Endothelial cell of umbilical vein (primary cell): ENCODE measurements around the gene CNEP1R1. TPM values are rescaled to one million over a fixed set of nuclear protein-coding genes. Genes with fewer than 3 reads are reported as not detected.

Experiments used
- BruUV-seq: library from RNA; stranded (reverse); fragments of 400-500 nt; replicated peaks from 2 replicates; lab custom pipeline; 2021; lab: Mats Ljungman, UMichigan
- CTCF ChIA-PET: fragments of 300-600, 350-600 bp; sonication (Branson Sonifier 250); formaldehyde crosslinking; loops from one replicate; lab custom pipeline; 2021; ENCODE audit warnings: antibody characterized with exemption, inconsistent platforms; lab: Charles Lee
- POLR2A ChIA-PET: fragments of 300-600, 350-600 bp; sonication (Branson Sonifier 250); formaldehyde crosslinking; loops from one replicate; lab custom pipeline; 2021; ENCODE audit warnings: antibody characterized with exemption, inconsistent platforms; lab: Charles Lee
- DNase-seq: peaks from one replicate; pipeline ENCODE4 v3.0.0-alpha.2; 2011; ENCODE audit warnings: low read depth, low spot score
- FAIRE-seq: peaks from 2 replicates; lab custom pipeline; 2011; peaks lifted over from hg19 to GRCh38; lab: Jason Lieb, UNC
- H2AFZ ChIP-seq: 2 replicates; pipeline ENCODE4 v1.6.0; 2012; ENCODE audit warnings: low read depth, low read length, control low read depth, inconsistent platforms
- H3K27ac ChIP-seq: 2 replicates; pipeline ENCODE4 v1.5.1; 2011; ENCODE audit warnings: low read depth, mild to moderate bottlenecking, control low read depth, low read length, moderate library complexity; ENCODE audit not compliant: insufficient read depth
- H3K27me3 ChIP-seq, 2 experiments: 2 replicates each; pipeline versions ENCODE4 v1.6.0 to v1.6.1; 2011; ENCODE audit warnings: low read length in 2 of 2, mixed read lengths in 1 of 2; ENCODE audit not compliant: control insufficient read depth in 2 of 2, insufficient read depth in 2 of 2
- H3K36me3 ChIP-seq, 2 experiments: 2 replicates in 1 of 2; 3 replicates in 1 of 2; pipeline ENCODE4 v1.5.1; 2011; ENCODE audit warnings: low read length in 2 of 2, mild to moderate bottlenecking in 1 of 2, moderate library complexity in 1 of 2; ENCODE audit not compliant: control insufficient read depth in 2 of 2, insufficient read depth in 2 of 2; ENCODE audit errors: extremely low read depth in 1 of 2
- H3K4me1 ChIP-seq: 3 replicates; pipeline ENCODE4 v1.5.1; 2011; ENCODE audit warnings: mild to moderate bottlenecking, low read length; ENCODE audit not compliant: control insufficient read depth, insufficient read depth; ENCODE audit errors: extremely low read depth
- H3K4me2 ChIP-seq: 2 replicates; pipeline ENCODE4 v1.6.1; 2011; ENCODE audit warnings: low read length, control low read depth, mixed read lengths; ENCODE audit not compliant: insufficient read depth
- H3K4me3 ChIP-seq, 3 experiments: fragments of 200-600 bp in 1 of 3; sonication (generic), shearing (Covaris generic) in 1 of 3; replicated peaks in 1 of 3; 2 replicates each; pipeline ENCODE4 v1.5.1; 2011 to 2016; ENCODE audit warnings: control low read depth in 3 of 3, low read length in 3 of 3, mild to moderate bottlenecking in 2 of 3, inconsistent platforms in 1 of 3, low read depth in 1 of 3, moderate library complexity in 1 of 3; ENCODE audit not compliant: insufficient read depth in 1 of 3
- H3K79me2 ChIP-seq: 2 replicates; pipeline ENCODE4 v1.6.0; 2012; ENCODE audit warnings: low read length, inconsistent platforms; ENCODE audit not compliant: control insufficient read depth, insufficient read depth
- H3K9ac ChIP-seq: replicated peaks from 2 replicates; pipeline ENCODE3; 2011; ENCODE audit warnings: low read length, control low read depth; ENCODE audit not compliant: insufficient read depth; ENCODE audit errors: extremely low read depth
- H3K9me1 ChIP-seq: replicated peaks from 3 replicates; pipeline ENCODE4 v1.6.0; 2011; ENCODE audit warnings: mild to moderate bottlenecking, low read length; ENCODE audit not compliant: control insufficient read depth, insufficient read depth; ENCODE audit errors: extremely low read depth
- H3K9me3 ChIP-seq: replicated peaks from 2 replicates; pipeline ENCODE4 v1.5.1; 2012; ENCODE audit warnings: low read length, inconsistent platforms; ENCODE audit not compliant: control insufficient read depth, insufficient read depth
- H4K20me1 ChIP-seq: replicated peaks from 2 replicates; pipeline ENCODE3; 2011; ENCODE audit warnings: mild to moderate bottlenecking, low read length; ENCODE audit not compliant: control insufficient read depth, insufficient read depth; ENCODE audit errors: extremely low read depth
- EZH2 ChIP-seq: IDR thresholded peaks from 2 replicates; pipeline ENCODE4 v1.6.1; 2012; ENCODE audit warnings: borderline replicate concordance, low read depth, mild to moderate bottlenecking, moderate library complexity, low read length, inconsistent platforms; ENCODE audit not compliant: severe bottlenecking
- FOS ChIP-seq: IDR thresholded peaks from 2 replicates; pipeline ENCODE4 v1.6.1; 2011; ENCODE audit warnings: mild to moderate bottlenecking, low read length, moderate library complexity, borderline replicate concordance; ENCODE audit not compliant: insufficient read depth
- GATA2 ChIP-seq: IDR thresholded peaks from 2 replicates; pipeline ENCODE4 v1.7.0; 2011; ENCODE audit warnings: low read depth, mild to moderate bottlenecking, moderate library complexity, mixed read lengths, low read length; ENCODE audit not compliant: insufficient read length, insufficient read depth
- JUN ChIP-seq: IDR thresholded peaks from 2 replicates; pipeline ENCODE4 v1.6.1; 2011; ENCODE audit warnings: borderline replicate concordance, low read depth; ENCODE audit not compliant: insufficient read length, insufficient read depth
- MYC ChIP-seq: IDR thresholded peaks from one replicate; pipeline ENCODE4 v1.6.1; 2011; ENCODE audit warnings: mild to moderate bottlenecking, low read depth, low read length
- POLR2A ChIP-seq: IDR thresholded peaks from 2 replicates; pipeline ENCODE4 v1.6.1; 2012; ENCODE audit warnings: low read depth, mild to moderate bottlenecking, control low read depth, low read length
- POLR2AphosphoS5 ChIP-seq: IDR thresholded peaks from 2 replicates; pipeline ENCODE4 v1.6.1; 2012; ENCODE audit warnings: low read depth, mild to moderate bottlenecking, control low read depth, low read length, moderate library complexity; ENCODE audit not compliant: insufficient read depth
- dilution Hi-C: fragments of 300-500 bp; cut with MboI; formaldehyde crosslinking; loops from one replicate; pipeline ENCODE4 v1.15.0; 2019; ENCODE audit warnings: low sequenced_read_pairs; ENCODE audit not compliant: extremely low pct_ligation_motif_present
- intact Hi-C: fragments of 100-400 bp; cut with micrococcal nuclease; formaldehyde crosslinking; loops from one replicate; pipeline ENCODE4 v1.10.0; 2022
- polyA plus RNA-seq, 4 experiments: library from polyadenylated mRNA; depleted of rRNA in 3 of 4; stranded (reverse) in 3 of 4; unstranded in 1 of 4; fragments of >200 nt; gene quantifications; 2 replicates each; pipeline versions ENCODE4 v1.2.1 to v1.2.3, GENCODE V29; 2011 to 2012; ENCODE audit warnings: missing spikeins in 1 of 4
- total RNA-seq: library from RNA; stranded (reverse); gene quantifications from 2 replicates; pipeline ENCODE4 v1.2.3, GENCODE V29; 2021
- TF ChIP-seq, protein P1 (sequence below), 2 donors: IDR thresholded peaks; 1 replicate in 1 of 2; 2 replicates in 1 of 2; pipeline ENCODE4 v1.5.1; 2011; ENCODE audit warnings: low read length in 2 of 2, mild to moderate bottlenecking in 2 of 2, moderate library complexity in 2 of 2, control low read depth in 1 of 2, inconsistent platforms in 1 of 2, low read depth in 1 of 2; ENCODE audit not compliant: insufficient read depth in 1 of 2; ENCODE audit errors: extremely low read depth in 1 of 2

Gene CNEP1R1
- total and polyA plus RNA-seq, 2 donors (not counting 3 experiments of a cell fraction or from before 2014, with no cell fraction given) = 15.3 to 23.2 TPM

DNA sequence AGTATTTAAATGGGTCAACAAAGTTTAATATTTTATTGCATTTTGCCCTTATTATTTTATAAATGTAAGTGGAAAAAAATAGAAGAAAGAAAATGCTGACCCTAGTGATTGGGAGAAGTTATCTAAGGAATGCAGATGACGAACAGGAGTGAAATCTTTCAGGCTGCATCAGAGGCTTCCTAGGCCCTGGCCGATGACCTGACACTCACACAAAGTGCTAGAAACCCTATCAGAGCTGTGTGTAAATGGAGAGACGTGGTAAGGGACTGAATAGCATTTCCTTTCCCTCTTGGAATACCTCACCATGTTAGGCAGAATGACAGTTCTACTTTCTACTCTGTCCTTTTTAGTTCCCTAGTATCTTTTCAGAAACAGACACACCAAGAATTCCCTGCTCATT, 44.9 kb upstream of the CNEP1R1 start:
- Histone ChIP-seq H4K20me1 (no peaks in the 10 kb centered on the region), H3K4me1 (no peaks in the 10 kb centered on the region), H3K79me2 (no peaks in the 10 kb centered on the region), H3K9me3 (no peaks in the 10 kb centered on the region), H3K27ac (no peak overlapping the region), H3K9ac (no peak overlapping the region), H3K4me2 (no peak overlapping the region), H3K27me3 (no peaks in the 10 kb centered on the region), H3K4me3 (no peak overlapping the region), H2AFZ (no peak overlapping the region), H3K36me3 (no peaks in the 10 kb centered on the region), H3K9me1 (no peaks in the 10 kb centered on the region)
- no TSS peak for BruUV-seq
- ChIA-PET CTCF (no interaction called here), POLR2A (no interaction called here)
- intact Hi-C loops (no loop called here), dilution Hi-C loops (no loop called here)
- no peak for FAIRE-seq
- no peak for DNase-seq
- TF ChIP-seq POLR2A = no peak
- no peak for TF ChIP-seq JUN
- TF ChIP-seq FOS = no peak
- TF ChIP-seq EZH2 = no peak
- TF ChIP-seq GATA2 = no peak
- no peak for TF ChIP-seq MYC
- TF ChIP-seq, protein P1, sequence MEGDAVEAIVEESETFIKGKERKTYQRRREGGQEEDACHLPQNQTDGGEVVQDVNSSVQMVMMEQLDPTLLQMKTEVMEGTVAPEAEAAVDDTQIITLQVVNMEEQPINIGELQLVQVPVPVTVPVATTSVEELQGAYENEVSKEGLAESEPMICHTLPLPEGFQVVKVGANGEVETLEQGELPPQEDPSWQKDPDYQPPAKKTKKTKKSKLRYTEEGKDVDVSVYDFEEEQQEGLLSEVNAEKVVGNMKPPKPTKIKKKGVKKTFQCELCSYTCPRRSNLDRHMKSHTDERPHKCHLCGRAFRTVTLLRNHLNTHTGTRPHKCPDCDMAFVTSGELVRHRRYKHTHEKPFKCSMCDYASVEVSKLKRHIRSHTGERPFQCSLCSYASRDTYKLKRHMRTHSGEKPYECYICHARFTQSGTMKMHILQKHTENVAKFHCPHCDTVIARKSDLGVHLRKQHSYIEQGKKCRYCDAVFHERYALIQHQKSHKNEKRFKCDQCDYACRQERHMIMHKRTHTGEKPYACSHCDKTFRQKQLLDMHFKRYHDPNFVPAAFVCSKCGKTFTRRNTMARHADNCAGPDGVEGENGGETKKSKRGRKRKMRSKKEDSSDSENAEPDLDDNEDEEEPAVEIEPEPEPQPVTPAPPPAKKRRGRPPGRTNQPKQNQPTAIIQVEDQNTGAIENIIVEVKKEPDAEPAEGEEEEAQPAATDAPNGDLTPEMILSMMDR (IDR thresholded peaks at IDR 0.05; ENCODE audit: extremely low read depth in 1 of 2, insufficient read depth in 1 of 2, low read depth in 1 of 2, low read length in 2 of 2) = no peak
- TF ChIP-seq POLR2AphosphoS5 = no peak
